OCI-LY3 (cell line): ENCODE measurements around the gene ALDH1A1.

Source experiments
- H2AFZ ChIP-seq: fragments of 200-600, 300-600 bp; shearing (Covaris generic); 2 replicates; pipeline ENCODE4 v1.6.0; 2014; ENCODE audit warnings: antibody characterized with exemption, low read depth, low read length
- H3K27ac ChIP-seq: fragments of 200-600, 300-600 bp; sonication (generic); 2 replicates; pipeline ENCODE4 v1.5.1; 2014; ENCODE audit warnings: mild to moderate bottlenecking, low read length, moderate library complexity, mixed read lengths
- H3K27me3 ChIP-seq: fragments of 200-600, 300-600 bp; sonication (generic); 2 replicates; pipeline ENCODE4 v1.6.1; 2014; ENCODE audit warnings: low read depth, low read length, mixed read lengths
- H3K36me3 ChIP-seq: fragments of 200-600, 300-600 bp; sonication (generic); replicated peaks from 2 replicates; pipeline ENCODE3; 2014; ENCODE audit warnings: low read depth, low read length, mixed read lengths
- H3K4me1 ChIP-seq: fragments of 300-600, 200-600 bp; sonication (generic); 2 replicates; pipeline ENCODE4 v1.6.1; 2014; ENCODE audit warnings: low read length, mixed read lengths
- H3K4me2 ChIP-seq: fragments of 200-600, 300-600 bp; sonication (generic); 2 replicates; pipeline ENCODE4 v1.6.1; 2014; ENCODE audit warnings: low read length, mixed read lengths
- H3K4me3 ChIP-seq: fragments of 300-600, 200-600 bp; sonication (generic); 2 replicates; pipeline ENCODE4 v1.5.1; 2014; ENCODE audit warnings: antibody characterized with exemption, mild to moderate bottlenecking, low read length, moderate library complexity
- H3K79me2 ChIP-seq: fragments of 300-600, 200-600 bp; shearing (Covaris generic); 2 replicates; pipeline ENCODE4 v1.6.1; 2014; ENCODE audit warnings: mild to moderate bottlenecking, low read length, mixed read lengths
- H3K9ac ChIP-seq: fragments of 300-600, 200-600 bp; shearing (Covaris generic); 2 replicates; pipeline ENCODE4 v1.6.0; 2014; ENCODE audit warnings: mild to moderate bottlenecking, low read length, moderate library complexity
- H3K9me3 ChIP-seq: fragments of 200-600, 300-600 bp; shearing (Covaris generic); 2 replicates; pipeline ENCODE4 v1.6.1; 2014; ENCODE audit warnings: low read length, mixed read lengths; ENCODE audit not compliant: insufficient read depth
- H4K20me1 ChIP-seq: fragments of 200-600, 300-600 bp; sonication (generic); 2 replicates; pipeline ENCODE4 v1.6.1; 2016; ENCODE audit warnings: low read length, mixed read lengths; ENCODE audit not compliant: insufficient read depth
- CTCF ChIP-seq: fragments of 200-600, 300-600 bp; sonication (generic); IDR thresholded peaks from 2 replicates; pipeline ENCODE4 v1.5.1; 2014; ENCODE audit warnings: antibody characterized with exemption, low read length, low read depth
- EZH2phosphoT487 ChIP-seq: fragments of 200-600 bp; shearing (Covaris generic); IDR thresholded peaks from 2 replicates; pipeline ENCODE4 v1.6.1; 2018; ENCODE audit warnings: antibody characterized with exemption, mixed run types, low read depth

Gene ALDH1A1

GRCh38 chr9:72856972-72857623 lies 95.8 kb downstream of the ALDH1A1 start:
- no peak for TF ChIP-seq EZH2phosphoT487
- TF ChIP-seq CTCF, result peak; percentile 81
- H3K4me3 ChIP-seq, result no peak overlapping the region
- no peaks in the 10 kb centered on the region for H4K20me1 ChIP-seq
- no peak overlapping the region for H2AFZ ChIP-seq
- H3K36me3 ChIP-seq, result no peaks in the 10 kb centered on the region
- no peaks in the 10 kb centered on the region for H3K79me2 ChIP-seq
- no peak overlapping the region for H3K27ac ChIP-seq
- H3K9me3 ChIP-seq, result no peaks in the 10 kb centered on the region
- peaks cover 6% of the 10 kb centered on the region for H3K4me1 ChIP-seq
- no peaks in the 10 kb centered on the region; the same call in 1 of the 2 replicates for H3K27me3 ChIP-seq
- no peak overlapping the region for H3K4me2 ChIP-seq
- no peak overlapping the region for H3K9ac ChIP-seq

- Histone ChIP-seq H4K20me1 (no peaks in the 10 kb centered on the region), H2AFZ (no peak overlapping the region), H3K9ac (no peak overlapping the region), H3K27me3 (no peaks in the 10 kb centered on the region; the same call in 1 of the 2 replicates), H3K79me2 (no peaks in the 10 kb centered on the region), H3K36me3 (no peaks in the 10 kb centered on the region), H3K27ac (no peak overlapping the region), H3K4me2 (no peak overlapping the region), H3K9me3 (no peaks in the 10 kb centered on the region), H3K4me1 (peaks cover 5% of the 10 kb centered on the region), H3K4me3 (no peak overlapping the region)
- TF ChIP-seq EZH2phosphoT487 (no peak), CTCF (no peak)
These were observed 96.8 kb downstream of the ALDH1A1 start for GRCh38 chr9:72855890-72856523.

- H3K27ac ChIP-seq, result no peak overlapping the region
- H2AFZ ChIP-seq, result no peak overlapping the region
- H3K27me3 ChIP-seq, result no peaks in the 10 kb centered on the region; the same call in 1 of the 2 replicates
- no peak overlapping the region for H3K4me2 ChIP-seq
- H3K9ac ChIP-seq, result no peak overlapping the region
- TF ChIP-seq EZH2phosphoT487 (no peak), CTCF (no peak)
- H4K20me1 ChIP-seq, result no peaks in the 10 kb centered on the region
- no peak overlapping the region for H3K4me3 ChIP-seq
- no peaks in the 10 kb centered on the region for H3K9me3 ChIP-seq
- H3K36me3 ChIP-seq, result no peaks in the 10 kb centered on the region
- H3K79me2 ChIP-seq, result no peaks in the 10 kb centered on the region
- peaks cover 5% of the 10 kb centered on the region for H3K4me1 ChIP-seq
These were observed 97.5 kb downstream of the ALDH1A1 start for GRCh38 chr9:72855321-72855720.
